Lower leg skin (tissue), 4 donors: ENCODE data around the gene PRKCZ. TPM values are rescaled to one million over a fixed set of nuclear protein-coding genes. Genes with fewer than 3 reads are reported as not detected.

Experiments
- DNase-seq, 2 donors: peaks; one replicate each; pipeline ENCODE4 v3.0.0-alpha.2; 2019; ENCODE audit warnings: low spot score in 2 of 2
- H3K4me3 ChIP-seq: fragments of 200-600 bp; sonication (generic); 2 replicates; pipeline ENCODE4 v1.5.1; 2017; ENCODE audit warnings: mild to moderate bottlenecking, low read depth; ENCODE audit not compliant: poor library complexity, severe bottlenecking
- CTCF ChIP-seq, 3 donors: fragments of 450-650 bp; IDR thresholded peaks; one replicate each; pipeline ENCODE4 v1.5.1; 2016; ENCODE audit warnings: antibody characterized with exemption in 3 of 3, mild to moderate bottlenecking in 3 of 3, moderate library complexity in 2 of 3
- POLR2A ChIP-seq, 2 donors: fragments of 450-650 bp; IDR thresholded peaks; one replicate each; pipeline ENCODE4 v1.6.1; 2016 to 2017; ENCODE audit warnings: antibody characterized with exemption in 2 of 2, mild to moderate bottlenecking in 1 of 2, moderate library complexity in 1 of 2
- WGBS, 2 donors: methylation state at CpG; one replicate each; pipeline ENCODE4 v1.1.5; 2018; 5-methylcytosine and 5-hydroxymethylcytosine counted together
- intact Hi-C: fragments of 100-400 bp; cut with DNase I; formaldehyde crosslinking; loops from one replicate; pipeline ENCODE4 v1.15.0; 2023; ENCODE audit warnings: low total_unique reads
- total RNA-seq, 4 donors: library from RNA; depleted of rRNA; stranded (reverse); fragments of >200 nt; gene quantifications; one replicate each; pipeline ENCODE4 v1.1.0, GENCODE V29; 2016

The PRKCZ gene
- total RNA-seq, 4 donors from 2014 or later: 25.9 to 32.2 (median 26.8) TPM

- no peak for DNase-seq
- H3K4me3 ChIP-seq: no peak overlapping the region
- intact Hi-C loops: no loop called here
- WGBS, 2 donors: 94 to 96% methylated on average over 26 of the region's 26 CpGs
- TF ChIP-seq CTCF (IDR thresholded peaks at IDR 0.05): no peak
- no peak for TF ChIP-seq POLR2A (IDR thresholded peaks at IDR 0.05)
Measured at GRCh38 chr1:2097386-2098300, 47.4 kb downstream of the PRKCZ start.

GRCh38 chr1:2098301-2098698 is 48.1 kb downstream of the PRKCZ start:
- 93 to 97% methylated on average over 9 to 11 of the region's 11 CpGs for WGBS, 2 donors
- intact Hi-C loops: no loop called here
- TF ChIP-seq POLR2A (IDR thresholded peaks at IDR 0.05) (no peak), CTCF (IDR thresholded peaks at IDR 0.05) (no peak)

GRCh38 chr1:2098839-2099785 is 48.9 kb downstream of the PRKCZ start:
- TF ChIP-seq POLR2A (IDR thresholded peaks at IDR 0.05) (no peak), CTCF (IDR thresholded peaks at IDR 0.05) (no peak)
- no peak for DNase-seq
- intact Hi-C loops: no loop called here
- no peak overlapping the region for H3K4me3 ChIP-seq
- 84 to 85% methylated on average over 35 of the region's 35 CpGs for WGBS, 2 donors

More at GRCh38 chr1:2098301-2098698, 48.1 kb downstream of the PRKCZ start:
- H3K4me3 ChIP-seq: no peak overlapping the region
- DNase-seq: no peak

GRCh38 chr1:2099886-2100779 is 49.9 kb downstream of the PRKCZ start:
- 84 to 85% methylated on average over 22 of the region's 22 CpGs for WGBS, 2 donors
- DNase-seq: no peak
- TF ChIP-seq CTCF (IDR thresholded peaks at IDR 0.05) (no peak), POLR2A (IDR thresholded peaks at IDR 0.05) (no peak)
- H3K4me3 ChIP-seq: no peak overlapping the region
- intact Hi-C loops: no loop called here

- WGBS, 2 donors: 83 to 88% methylated on average over 4 of the region's 4 CpGs
- DNase-seq: no peak
- intact Hi-C loops: no loop called here
- TF ChIP-seq POLR2A (IDR thresholded peaks at IDR 0.05) (no peak), CTCF (IDR thresholded peaks at IDR 0.05) (no peak)
- no peak overlapping the region for H3K4me3 ChIP-seq
Measured at GRCh38 chr1:2100780-2101108, 50.5 kb downstream of the PRKCZ start.
